ENCODE data around the gene MLH3.
A peak's percentile ranks its signal among the peaks of the same experiment; 100 is the strongest.

MLH3 gene

DNA sequence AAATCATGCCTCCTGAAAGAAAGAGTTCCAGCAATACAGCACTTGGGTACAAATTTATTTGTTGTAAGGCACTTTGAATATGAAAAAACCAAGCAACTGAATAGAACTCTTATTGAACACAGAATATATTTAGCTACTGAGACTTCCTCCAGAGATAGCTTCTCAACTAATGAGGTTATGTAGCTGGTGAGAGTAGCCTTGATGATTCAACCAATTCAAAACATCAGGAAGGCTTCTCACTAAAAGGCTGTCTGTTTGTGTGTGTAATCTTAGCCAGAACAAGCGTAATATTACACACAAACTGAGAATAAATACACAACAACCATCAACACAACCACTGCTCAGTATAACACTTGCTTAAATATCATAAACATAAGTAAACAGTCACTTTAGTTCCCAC lies 28.2 kb downstream of the MLH3 start:
- no peak for TF ChIP-seq RAD21 (IDR thresholded peaks at IDR 0.05; ENCODE audit: low read depth)
- TF ChIP-seq, protein P1, sequence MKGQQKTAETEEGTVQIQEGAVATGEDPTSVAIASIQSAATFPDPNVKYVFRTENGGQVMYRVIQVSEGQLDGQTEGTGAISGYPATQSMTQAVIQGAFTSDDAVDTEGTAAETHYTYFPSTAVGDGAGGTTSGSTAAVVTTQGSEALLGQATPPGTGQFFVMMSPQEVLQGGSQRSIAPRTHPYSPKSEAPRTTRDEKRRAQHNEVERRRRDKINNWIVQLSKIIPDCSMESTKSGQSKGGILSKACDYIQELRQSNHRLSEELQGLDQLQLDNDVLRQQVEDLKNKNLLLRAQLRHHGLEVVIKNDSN (IDR thresholded peaks at IDR 0.05), result no peak
- no peak for TF ChIP-seq TAF1 (IDR thresholded peaks at IDR 0.05; ENCODE audit: low read depth)
- TF ChIP-seq, protein P2, sequence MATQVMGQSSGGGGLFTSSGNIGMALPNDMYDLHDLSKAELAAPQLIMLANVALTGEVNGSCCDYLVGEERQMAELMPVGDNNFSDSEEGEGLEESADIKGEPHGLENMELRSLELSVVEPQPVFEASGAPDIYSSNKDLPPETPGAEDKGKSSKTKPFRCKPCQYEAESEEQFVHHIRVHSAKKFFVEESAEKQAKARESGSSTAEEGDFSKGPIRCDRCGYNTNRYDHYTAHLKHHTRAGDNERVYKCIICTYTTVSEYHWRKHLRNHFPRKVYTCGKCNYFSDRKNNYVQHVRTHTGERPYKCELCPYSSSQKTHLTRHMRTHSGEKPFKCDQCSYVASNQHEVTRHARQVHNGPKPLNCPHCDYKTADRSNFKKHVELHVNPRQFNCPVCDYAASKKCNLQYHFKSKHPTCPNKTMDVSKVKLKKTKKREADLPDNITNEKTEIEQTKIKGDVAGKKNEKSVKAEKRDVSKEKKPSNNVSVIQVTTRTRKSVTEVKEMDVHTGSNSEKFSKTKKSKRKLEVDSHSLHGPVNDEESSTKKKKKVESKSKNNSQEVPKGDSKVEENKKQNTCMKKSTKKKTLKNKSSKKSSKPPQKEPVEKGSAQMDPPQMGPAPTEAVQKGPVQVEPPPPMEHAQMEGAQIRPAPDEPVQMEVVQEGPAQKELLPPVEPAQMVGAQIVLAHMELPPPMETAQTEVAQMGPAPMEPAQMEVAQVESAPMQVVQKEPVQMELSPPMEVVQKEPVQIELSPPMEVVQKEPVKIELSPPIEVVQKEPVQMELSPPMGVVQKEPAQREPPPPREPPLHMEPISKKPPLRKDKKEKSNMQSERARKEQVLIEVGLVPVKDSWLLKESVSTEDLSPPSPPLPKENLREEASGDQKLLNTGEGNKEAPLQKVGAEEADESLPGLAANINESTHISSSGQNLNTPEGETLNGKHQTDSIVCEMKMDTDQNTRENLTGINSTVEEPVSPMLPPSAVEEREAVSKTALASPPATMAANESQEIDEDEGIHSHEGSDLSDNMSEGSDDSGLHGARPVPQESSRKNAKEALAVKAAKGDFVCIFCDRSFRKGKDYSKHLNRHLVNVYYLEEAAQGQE (IDR thresholded peaks at IDR 0.05; ENCODE audit: low read depth), result no peak
- no peak for TF ChIP-seq FOXM1 (IDR thresholded peaks at IDR 0.05; ENCODE audit: borderline replicate concordance, low read depth)
- TF ChIP-seq EGR1 (IDR thresholded peaks at IDR 0.05), result no peak
- TF ChIP-seq ZBTB7A (IDR thresholded peaks at IDR 0.05; ENCODE audit: low read depth), result no peak
- no peak for TF ChIP-seq CREB1 (IDR thresholded peaks at IDR 0.05; ENCODE audit: low read depth)
- TF ChIP-seq, protein P3, sequence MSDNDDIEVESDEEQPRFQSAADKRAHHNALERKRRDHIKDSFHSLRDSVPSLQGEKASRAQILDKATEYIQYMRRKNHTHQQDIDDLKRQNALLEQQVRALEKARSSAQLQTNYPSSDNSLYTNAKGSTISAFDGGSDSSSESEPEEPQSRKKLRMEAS (IDR thresholded peaks at IDR 0.05), result no peak
- TF ChIP-seq NFIC (IDR thresholded peaks at IDR 0.05), result no peak
- no peak for TF ChIP-seq CEBPB (IDR thresholded peaks at IDR 0.05)
- TF ChIP-seq EP300 (IDR thresholded peaks at IDR 0.05; ENCODE audit: borderline replicate concordance), result no peak
- no peak for TF ChIP-seq TEAD4 (IDR thresholded peaks at IDR 0.05)
- TF ChIP-seq YY1 (IDR thresholded peaks at IDR 0.05; ENCODE audit: low read depth), result no peak
- no peak for TF ChIP-seq TCF12 (IDR thresholded peaks at IDR 0.05; ENCODE audit: low read depth)

DNA sequence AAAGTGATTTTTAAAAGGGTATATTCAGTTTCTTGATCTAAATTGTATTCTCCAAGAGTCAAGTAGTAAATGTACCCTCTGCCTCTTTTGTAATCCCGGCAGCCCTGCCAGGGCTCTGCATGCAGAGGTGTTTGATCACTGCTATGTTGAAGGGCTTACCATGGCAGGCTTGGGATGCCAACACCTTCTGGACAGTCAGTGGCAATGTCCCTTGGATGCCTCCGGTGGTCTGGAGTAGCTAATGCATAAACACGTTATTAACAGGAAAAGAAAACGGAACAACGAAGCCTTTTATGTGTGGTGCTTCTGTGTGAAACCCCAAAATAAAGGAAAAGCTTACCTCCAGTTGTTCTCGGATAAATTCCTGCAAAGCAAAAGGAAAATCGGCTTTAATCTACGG lies 28.6 kb downstream of the MLH3 start:
- TF ChIP-seq RAD21 (IDR thresholded peaks at IDR 0.05; ENCODE audit: low read depth) (peak; percentile 49), CREB1 (IDR thresholded peaks at IDR 0.05; ENCODE audit: low read depth) (no peak)

DNA sequence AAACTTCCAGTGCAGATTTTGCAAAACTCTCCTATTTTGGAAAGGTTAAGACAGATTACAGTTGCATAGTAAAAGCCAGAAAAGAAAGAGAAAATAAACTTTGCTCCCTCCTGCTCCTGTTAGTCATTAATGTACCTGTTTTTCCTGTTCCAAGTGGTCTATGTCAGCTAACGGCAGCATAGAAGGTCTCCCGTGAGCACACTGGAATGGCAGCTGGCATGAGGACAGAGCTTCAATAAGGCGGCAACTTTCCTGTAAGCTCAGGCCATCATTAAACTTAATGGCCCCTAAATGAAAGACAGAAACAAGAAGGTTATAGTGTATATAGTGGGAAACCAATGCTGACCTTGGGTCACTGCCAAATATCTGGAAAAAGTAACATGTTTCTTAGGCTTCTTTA lies 32.6 kb downstream of the MLH3 start:
- no peak for TF ChIP-seq CREB1 (IDR thresholded peaks at IDR 0.05; ENCODE audit: low read depth)
- no peak for TF ChIP-seq NFIC (IDR thresholded peaks at IDR 0.05)
- no peak for TF ChIP-seq TCF12 (IDR thresholded peaks at IDR 0.05; ENCODE audit: low read depth)
- TF ChIP-seq EGR1 (IDR thresholded peaks at IDR 0.05), result no peak
- no peak for TF ChIP-seq FOXM1 (IDR thresholded peaks at IDR 0.05; ENCODE audit: borderline replicate concordance, low read depth)

DNA sequence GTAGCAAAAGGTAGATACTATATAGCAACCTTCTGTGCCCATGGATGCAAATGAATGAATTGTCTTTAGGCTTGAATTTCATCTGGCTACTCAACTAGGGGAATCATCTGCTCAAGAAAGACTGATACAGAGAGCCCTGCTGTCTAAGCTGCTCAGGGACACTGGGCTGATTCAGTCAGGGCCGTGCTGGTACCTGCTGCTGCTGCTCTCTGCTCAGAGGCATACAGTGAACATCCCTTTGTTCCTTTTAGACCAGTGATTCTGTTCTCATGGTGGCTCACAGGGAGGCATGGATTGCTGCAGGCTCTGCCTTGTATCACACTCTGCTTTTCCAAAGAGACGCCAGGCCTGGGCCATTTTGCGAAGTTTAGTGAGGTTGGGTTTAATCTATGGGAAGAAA lies 34.5 kb downstream of the MLH3 start:
- TF ChIP-seq TAF1 (IDR thresholded peaks at IDR 0.05; ENCODE audit: low read depth), result no peak
- TF ChIP-seq, protein P1 (IDR thresholded peaks at IDR 0.05), result no peak
- TF ChIP-seq RAD21 (IDR thresholded peaks at IDR 0.05; ENCODE audit: low read depth), result no peak
- no peak for TF ChIP-seq EGR1 (IDR thresholded peaks at IDR 0.05)
- TF ChIP-seq, protein P2 (IDR thresholded peaks at IDR 0.05; ENCODE audit: low read depth), result no peak
- TF ChIP-seq, protein P3 (IDR thresholded peaks at IDR 0.05), result no peak
- TF ChIP-seq EP300 (IDR thresholded peaks at IDR 0.05; ENCODE audit: borderline replicate concordance), result no peak
- TF ChIP-seq ZBTB7A (IDR thresholded peaks at IDR 0.05; ENCODE audit: low read depth), result no peak
- TF ChIP-seq YY1 (IDR thresholded peaks at IDR 0.05; ENCODE audit: low read depth), result no peak
- TF ChIP-seq TEAD4 (IDR thresholded peaks at IDR 0.05), result no peak
- no peak for TF ChIP-seq FOXM1 (IDR thresholded peaks at IDR 0.05; ENCODE audit: borderline replicate concordance, low read depth)
- TF ChIP-seq CEBPB (IDR thresholded peaks at IDR 0.05), result no peak

DNA sequence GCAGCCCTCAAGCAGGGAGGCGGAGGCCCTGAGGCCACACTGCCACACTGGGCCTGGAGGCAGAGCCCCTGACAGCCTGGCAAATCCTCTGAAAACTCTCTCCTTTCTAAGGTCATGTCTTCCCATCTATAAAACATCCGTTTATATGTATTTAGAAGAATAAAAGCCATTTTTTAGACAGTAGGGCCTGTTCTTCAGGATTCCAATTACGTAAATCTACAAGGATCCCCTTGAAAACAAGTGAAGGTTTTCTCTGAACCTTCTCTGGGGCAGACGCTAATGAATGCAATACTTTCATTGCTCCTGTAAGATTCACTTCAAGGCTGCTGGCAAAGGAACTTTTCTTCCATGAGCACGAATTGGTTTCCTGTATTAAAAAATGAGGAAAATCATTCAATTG lies 35.8 kb downstream of the MLH3 start:
- TF ChIP-seq, protein P2 (IDR thresholded peaks at IDR 0.05; ENCODE audit: low read depth), result no peak
- TF ChIP-seq YY1 (IDR thresholded peaks at IDR 0.05; ENCODE audit: low read depth) (no peak), EP300 (IDR thresholded peaks at IDR 0.05; ENCODE audit: borderline replicate concordance) (no peak), CREB1 (IDR thresholded peaks at IDR 0.05; ENCODE audit: low read depth) (no peak), TAF1 (IDR thresholded peaks at IDR 0.05; ENCODE audit: low read depth) (no peak), CEBPB (IDR thresholded peaks at IDR 0.05) (no peak), NFIC (IDR thresholded peaks at IDR 0.05) (no peak), ZBTB7A (IDR thresholded peaks at IDR 0.05; ENCODE audit: low read depth) (no peak), TCF12 (IDR thresholded peaks at IDR 0.05; ENCODE audit: low read depth) (no peak), RAD21 (IDR thresholded peaks at IDR 0.05; ENCODE audit: low read depth) (no peak), TEAD4 (IDR thresholded peaks at IDR 0.05) (no peak)
- TF ChIP-seq, protein P1 (IDR thresholded peaks at IDR 0.05), result no peak
- TF ChIP-seq, protein P3 (IDR thresholded peaks at IDR 0.05), result no peak

Data from Ishikawa (cell line).